Measurements from ENCODE around the gene OR1J2.
"Not testable (repeated sequence)": the region's sequence is repeated elsewhere in the genome, so short reads cannot be mapped to it uniquely, and the experiment has no call there.

OR1J2 gene

DNA sequence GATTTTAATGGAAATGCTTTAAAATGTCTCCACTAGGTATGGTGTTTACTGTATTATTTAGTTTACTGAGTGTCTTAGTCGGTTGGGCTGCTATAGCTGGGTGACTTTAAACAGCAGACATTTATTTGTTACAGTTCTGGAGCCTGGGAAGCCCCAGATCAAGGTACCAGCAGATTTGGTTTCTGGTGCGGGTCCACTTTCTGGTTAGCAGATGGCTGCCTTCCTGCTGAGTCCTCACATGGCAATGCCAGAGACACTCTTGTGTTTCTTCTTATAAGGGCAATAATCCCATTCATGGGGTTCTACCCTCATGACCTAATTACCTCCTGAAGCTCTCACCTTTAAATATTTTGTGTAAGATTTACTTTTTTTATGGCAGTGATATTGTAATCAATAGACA, 7.6 kb downstream of the OR1J2 start:
- Histone ChIP-seq H3K4me1 (ENCODE audit: control insufficient read depth, insufficient read depth, low read length) (no peaks in the 10 kb centered on the region), H3K27ac (ENCODE audit: low read depth, low read length) (no peak overlapping the region), H3K4me3 (ENCODE audit: low read length) (no peak overlapping the region), H3K27me3 (ENCODE audit: control insufficient read depth, insufficient read depth, low read length) (no peaks in the 10 kb centered on the region), H3K36me3 (ENCODE audit: control insufficient read depth, insufficient read depth, low read length) (no peaks in the 10 kb centered on the region), H3K9ac (ENCODE audit: low read length) (no peak overlapping the region)

DNA sequence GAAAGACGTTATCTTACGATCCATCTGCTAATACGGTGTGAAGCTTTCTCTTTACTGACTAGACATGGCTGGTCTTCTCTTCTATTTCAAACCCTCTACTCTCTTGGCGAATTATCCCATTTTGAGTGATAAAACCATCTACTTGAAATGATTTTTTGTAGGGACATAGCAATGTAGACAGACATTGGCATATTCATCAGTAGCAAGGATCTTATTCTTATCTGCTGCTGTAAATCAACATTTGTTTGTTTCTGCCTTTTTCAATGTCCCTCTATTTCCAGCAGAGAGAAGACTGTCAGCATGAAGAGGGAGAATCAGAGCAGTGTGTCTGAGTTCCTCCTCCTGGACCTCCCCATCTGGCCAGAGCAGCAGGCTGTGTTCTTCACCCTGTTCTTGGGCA, 8.2 kb downstream of the OR1J2 start, which contains the start of gene OR1J4:
TSS of gene OR1J4 (plus strand) at position 301 of the 400 bp plus-strand sequence. CDS start at position 301, 0 bp downstream.
- Histone ChIP-seq H3K4me1 (ENCODE audit: control insufficient read depth, insufficient read depth, low read length) (no peaks in the 10 kb centered on the region), H3K9ac (ENCODE audit: low read length) (no peak within 1 kb of the TSS), H3K27me3 (ENCODE audit: control insufficient read depth, insufficient read depth, low read length) (no peaks in the 10 kb centered on the region), H3K27ac (ENCODE audit: low read depth, low read length) (no peak within 1 kb of the TSS), H3K36me3 (ENCODE audit: control insufficient read depth, insufficient read depth, low read length) (no peaks in the 10 kb centered on the region), H3K4me3 (ENCODE audit: low read length) (no peak within 1 kb of the TSS)

DNA sequence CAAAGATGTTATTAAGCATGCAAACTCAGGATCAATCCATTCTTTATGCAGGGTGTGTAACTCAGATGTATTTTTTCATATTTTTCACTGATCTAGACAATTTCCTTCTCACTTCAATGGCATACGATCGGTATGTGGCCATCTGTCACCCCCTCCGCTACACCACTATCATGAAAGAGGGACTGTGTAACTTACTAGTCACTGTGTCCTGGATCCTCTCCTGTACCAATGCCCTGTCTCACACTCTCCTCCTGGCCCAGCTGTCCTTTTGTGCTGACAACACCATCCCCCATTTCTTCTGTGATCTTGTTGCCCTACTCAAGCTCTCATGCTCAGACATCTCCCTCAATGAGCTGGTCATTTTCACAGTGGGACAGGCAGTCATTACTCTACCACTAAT, 8.8 kb downstream of the OR1J2 start:
- H3K27ac ChIP-seq (ENCODE audit: low read depth, low read length): no peak overlapping the region
- H3K4me3 ChIP-seq (ENCODE audit: low read length): no peak overlapping the region
- no peak overlapping the region for H3K9ac ChIP-seq (ENCODE audit: low read length)
- H3K36me3 ChIP-seq (ENCODE audit: control insufficient read depth, insufficient read depth, low read length): no peaks in the 10 kb centered on the region
- no peaks in the 10 kb centered on the region for H3K4me1 ChIP-seq (ENCODE audit: control insufficient read depth, insufficient read depth, low read length)
- H3K27me3 ChIP-seq (ENCODE audit: control insufficient read depth, insufficient read depth, low read length): no peaks in the 10 kb centered on the region

- Histone ChIP-seq H3K9ac (ENCODE audit: low read length) (no peak overlapping the region), H3K36me3 (ENCODE audit: control insufficient read depth, insufficient read depth, low read length) (no peaks in the 10 kb centered on the region), H3K4me3 (ENCODE audit: low read length) (no peak overlapping the region), H3K4me1 (ENCODE audit: control insufficient read depth, insufficient read depth, low read length) (no peaks in the 10 kb centered on the region), H3K27me3 (ENCODE audit: control insufficient read depth, insufficient read depth, low read length) (no peaks in the 10 kb centered on the region), H3K27ac (ENCODE audit: low read depth, low read length) (no peak overlapping the region)
Measured at GRCh38 chr9:122526602-122527001, 16.0 kb downstream of the OR1J2 start.

GRCh38 chr9:122527193-122527592, 16.6 kb downstream of the OR1J2 start, which contains the start of gene OR1N1:
Gene OR1N1 (minus strand): TSS chr9:122527293. CDS start chr9:122527293, 0 bp downstream.
- Histone ChIP-seq H3K4me3 (ENCODE audit: low read length) (no peak within 1 kb of the TSS), H3K27ac (ENCODE audit: low read depth, low read length) (no peak within 1 kb of the TSS), H3K36me3 (ENCODE audit: control insufficient read depth, insufficient read depth, low read length) (no peaks in the 10 kb centered on the region), H3K4me1 (ENCODE audit: control insufficient read depth, insufficient read depth, low read length) (no peaks in the 10 kb centered on the region), H3K9ac (ENCODE audit: low read length) (no peak within 1 kb of the TSS), H3K27me3 (ENCODE audit: control insufficient read depth, insufficient read depth, low read length) (no peaks in the 10 kb centered on the region)

GRCh38 chr9:122531157-122531556, 20.6 kb downstream of the OR1J2 start:
- not testable (repeated sequence) for H3K4me3 ChIP-seq (ENCODE audit: low read length); H3K4me1 ChIP-seq (ENCODE audit: control insufficient read depth, insufficient read depth, low read length); H3K27ac ChIP-seq (ENCODE audit: low read depth, low read length); H3K27me3 ChIP-seq (ENCODE audit: control insufficient read depth, insufficient read depth, low read length); H3K36me3 ChIP-seq (ENCODE audit: control insufficient read depth, insufficient read depth, low read length); H3K9ac ChIP-seq (ENCODE audit: low read length)

DNA sequence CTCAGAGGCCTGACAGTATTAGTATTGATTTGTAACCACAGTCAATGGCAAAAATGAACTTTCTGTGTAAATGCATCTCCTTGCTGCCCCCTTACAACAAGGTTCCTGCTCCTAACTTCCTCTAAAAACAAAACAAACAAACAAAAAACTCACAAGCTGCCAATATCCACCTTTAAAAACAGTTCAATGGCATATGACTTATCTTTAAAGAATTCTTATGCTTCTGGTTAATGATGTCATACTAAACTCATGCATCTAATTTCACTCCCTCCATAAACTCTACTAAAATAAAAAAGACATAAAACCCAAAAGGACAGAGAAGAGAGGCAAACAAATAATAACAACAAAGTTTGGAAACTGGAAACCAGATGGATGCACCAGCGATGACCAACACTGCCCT, 25.5 kb downstream of the OR1J2 start:
- H3K4me3 ChIP-seq (ENCODE audit: low read length): no peak overlapping the region
- H3K27me3 ChIP-seq (ENCODE audit: control insufficient read depth, insufficient read depth, low read length): no peaks in the 10 kb centered on the region
- H3K27ac ChIP-seq (ENCODE audit: low read depth, low read length): no peak overlapping the region
- no peak overlapping the region for H3K9ac ChIP-seq (ENCODE audit: low read length)
- no peaks in the 10 kb centered on the region for H3K4me1 ChIP-seq (ENCODE audit: control insufficient read depth, insufficient read depth, low read length)
- H3K36me3 ChIP-seq (ENCODE audit: control insufficient read depth, insufficient read depth, low read length): no peaks in the 10 kb centered on the region

DNA sequence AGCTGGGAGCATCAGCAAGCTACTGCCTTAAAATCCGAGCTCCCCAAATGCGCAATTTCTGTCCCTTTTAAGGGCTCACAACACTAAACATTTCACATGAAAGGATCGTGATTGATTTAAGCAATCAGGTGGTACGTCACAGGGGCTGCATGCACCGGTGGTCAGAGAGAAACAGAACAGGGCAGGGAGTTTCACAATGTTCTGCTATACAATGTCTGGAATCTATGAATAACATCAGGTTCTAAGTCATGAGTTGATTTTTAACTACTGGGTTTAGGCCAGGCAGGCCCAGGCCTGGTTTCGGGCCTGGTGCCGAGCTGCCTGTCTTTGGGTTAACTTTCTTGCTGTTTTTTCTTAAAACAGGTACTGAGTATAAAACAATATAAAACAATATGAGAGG, 26.5 kb downstream of the OR1J2 start:
- not testable (repeated sequence) for H3K27ac ChIP-seq (ENCODE audit: low read depth, low read length); H3K27me3 ChIP-seq (ENCODE audit: control insufficient read depth, insufficient read depth, low read length); H3K4me3 ChIP-seq (ENCODE audit: low read length); H3K9ac ChIP-seq (ENCODE audit: low read length); H3K36me3 ChIP-seq (ENCODE audit: control insufficient read depth, insufficient read depth, low read length); H3K4me1 ChIP-seq (ENCODE audit: control insufficient read depth, insufficient read depth, low read length)

DNA sequence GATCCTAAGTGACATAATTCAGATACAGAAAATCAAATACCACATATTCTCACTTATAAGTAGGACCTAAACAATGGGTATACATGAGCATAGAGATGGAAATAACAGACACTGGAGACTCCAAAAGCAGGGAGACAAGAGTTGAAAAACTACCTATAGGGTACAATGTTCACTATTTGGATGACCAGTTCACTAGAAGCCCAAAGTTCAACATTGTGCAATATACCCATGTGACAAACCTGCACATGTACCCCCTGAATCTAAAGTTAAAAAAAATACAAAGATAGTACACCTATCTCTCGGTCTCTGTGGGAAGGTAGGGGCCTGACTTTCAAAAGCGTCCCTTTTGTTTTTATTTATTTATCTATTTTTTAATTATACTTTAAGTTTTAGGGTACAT, 28.2 kb downstream of the OR1J2 start:
- H3K9ac ChIP-seq (ENCODE audit: low read length): no peak overlapping the region
- no peaks in the 10 kb centered on the region for H3K27me3 ChIP-seq (ENCODE audit: control insufficient read depth, insufficient read depth, low read length)
- H3K4me1 ChIP-seq (ENCODE audit: control insufficient read depth, insufficient read depth, low read length): no peaks in the 10 kb centered on the region
- no peaks in the 10 kb centered on the region for H3K36me3 ChIP-seq (ENCODE audit: control insufficient read depth, insufficient read depth, low read length)
- H3K4me3 ChIP-seq (ENCODE audit: low read length): no peak overlapping the region
- no peak overlapping the region for H3K27ac ChIP-seq (ENCODE audit: low read depth, low read length)

- Histone ChIP-seq H3K4me1 (ENCODE audit: control insufficient read depth, insufficient read depth, low read length) (no peaks in the 10 kb centered on the region), H3K27me3 (ENCODE audit: control insufficient read depth, insufficient read depth, low read length) (no peaks in the 10 kb centered on the region), H3K36me3 (ENCODE audit: control insufficient read depth, insufficient read depth, low read length) (no peaks in the 10 kb centered on the region), H3K27ac (ENCODE audit: low read depth, low read length) (no peak overlapping the region), H3K4me3 (ENCODE audit: low read length) (no peak overlapping the region), H3K9ac (ENCODE audit: low read length) (no peak overlapping the region)
Measured at GRCh38 chr9:122546196-122546595, 35.6 kb downstream of the OR1J2 start.

- no peak overlapping the region for H3K27ac ChIP-seq (ENCODE audit: low read depth, low read length)
- H3K9ac ChIP-seq (ENCODE audit: low read length): no peak overlapping the region
- no peaks in the 10 kb centered on the region for H3K27me3 ChIP-seq (ENCODE audit: control insufficient read depth, insufficient read depth, low read length)
- H3K36me3 ChIP-seq (ENCODE audit: control insufficient read depth, insufficient read depth, low read length): no peaks in the 10 kb centered on the region
- no peaks in the 10 kb centered on the region for H3K4me1 ChIP-seq (ENCODE audit: control insufficient read depth, insufficient read depth, low read length)
- no peak overlapping the region for H3K4me3 ChIP-seq (ENCODE audit: low read length)
Measured at GRCh38 chr9:122551371-122551770, 40.8 kb downstream of the OR1J2 start.

DNA sequence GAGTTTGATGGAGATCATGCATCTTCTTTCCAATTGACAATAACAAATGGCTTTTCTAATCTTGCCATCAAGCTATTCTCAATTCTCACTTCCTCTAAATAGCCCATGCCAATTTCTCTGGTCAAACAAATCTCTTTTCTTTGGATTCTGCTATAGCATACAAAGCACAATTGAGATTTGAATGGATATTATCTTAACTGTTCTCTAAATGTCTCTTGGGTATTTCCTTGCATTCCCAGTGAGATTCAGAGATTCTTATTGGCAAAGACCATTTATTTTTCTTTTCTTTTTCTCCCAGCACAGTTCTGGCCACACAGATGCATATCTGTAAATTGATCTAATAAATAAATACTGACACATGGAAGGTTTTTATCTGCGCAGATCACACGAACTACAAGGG, 42.2 kb downstream of the OR1J2 start, which contains the start of gene OR1N2:
TSS of gene OR1N2 (plus strand) at position 301 of the 400 bp plus-strand sequence. CDS start 100 bp downstream, outside the sequence.
- Histone ChIP-seq H3K4me3 (ENCODE audit: low read length) (no peak within 1 kb of the TSS), H3K27ac (ENCODE audit: low read depth, low read length) (no peak within 1 kb of the TSS), H3K36me3 (ENCODE audit: control insufficient read depth, insufficient read depth, low read length) (no peaks in the 10 kb centered on the region)

More for the DNA sequence above, 42.2 kb downstream of the OR1J2 start, which contains the start of gene OR1N2:
- Histone ChIP-seq H3K4me1 (ENCODE audit: control insufficient read depth, insufficient read depth, low read length) (no peaks in the 10 kb centered on the region), H3K27me3 (ENCODE audit: control insufficient read depth, insufficient read depth, low read length) (no peaks in the 10 kb centered on the region), H3K9ac (ENCODE audit: low read length) (no peak within 1 kb of the TSS)
